A549 (cell line): ENCODE measurements around the gene MMRN1.

Experiments used
- HOXB13 ChIP-seq: fragments of 250-450 bp; sonication (Bioruptor Pico); IDR thresholded peaks from 2 replicates; pipeline ENCODE4 v1.5.0; 2020; ENCODE audit warnings: low read depth, mild to moderate bottlenecking, moderate library complexity
- RFX5 ChIP-seq: fragments of 450-650 bp; IDR thresholded peaks from 2 replicates; pipeline ENCODE4 v1.7.1; 2014; ENCODE audit warnings: antibody characterized with exemption, mild to moderate bottlenecking, moderate library complexity
- TF ChIP-seq, protein P1 (sequence below): fragments of >200 bp; sonication (Bioruptor Twin); formaldehyde crosslinking; IDR thresholded peaks from 3 replicates; pipeline ENCODE4 v1.5.1; 2016

DNA sequence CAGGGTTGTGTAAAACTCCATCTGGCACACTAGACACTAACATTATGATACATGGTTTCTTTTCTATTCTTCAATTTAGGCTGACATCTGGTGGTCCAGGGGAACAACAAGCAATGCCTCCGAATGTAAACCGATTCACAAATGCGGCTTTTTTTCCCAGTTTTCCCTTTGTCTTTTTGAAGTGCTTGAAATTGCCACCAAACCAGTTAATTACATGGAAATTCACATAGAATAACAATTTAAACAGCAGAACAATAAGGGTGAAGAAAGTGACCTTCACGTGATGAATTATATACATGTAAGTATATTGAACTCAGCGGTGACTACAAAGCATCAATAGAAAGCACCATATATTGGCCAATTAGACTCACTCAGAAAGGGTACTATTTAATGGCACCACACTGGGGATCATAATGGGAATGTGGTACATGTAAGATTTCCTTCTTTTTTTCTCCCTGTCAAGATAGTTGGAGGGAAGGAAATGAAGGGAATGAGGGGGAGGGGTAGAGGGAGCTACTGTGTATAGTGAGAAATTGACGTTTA is 103.9 kb downstream of the MMRN1 start:
- TF ChIP-seq, protein P1, sequence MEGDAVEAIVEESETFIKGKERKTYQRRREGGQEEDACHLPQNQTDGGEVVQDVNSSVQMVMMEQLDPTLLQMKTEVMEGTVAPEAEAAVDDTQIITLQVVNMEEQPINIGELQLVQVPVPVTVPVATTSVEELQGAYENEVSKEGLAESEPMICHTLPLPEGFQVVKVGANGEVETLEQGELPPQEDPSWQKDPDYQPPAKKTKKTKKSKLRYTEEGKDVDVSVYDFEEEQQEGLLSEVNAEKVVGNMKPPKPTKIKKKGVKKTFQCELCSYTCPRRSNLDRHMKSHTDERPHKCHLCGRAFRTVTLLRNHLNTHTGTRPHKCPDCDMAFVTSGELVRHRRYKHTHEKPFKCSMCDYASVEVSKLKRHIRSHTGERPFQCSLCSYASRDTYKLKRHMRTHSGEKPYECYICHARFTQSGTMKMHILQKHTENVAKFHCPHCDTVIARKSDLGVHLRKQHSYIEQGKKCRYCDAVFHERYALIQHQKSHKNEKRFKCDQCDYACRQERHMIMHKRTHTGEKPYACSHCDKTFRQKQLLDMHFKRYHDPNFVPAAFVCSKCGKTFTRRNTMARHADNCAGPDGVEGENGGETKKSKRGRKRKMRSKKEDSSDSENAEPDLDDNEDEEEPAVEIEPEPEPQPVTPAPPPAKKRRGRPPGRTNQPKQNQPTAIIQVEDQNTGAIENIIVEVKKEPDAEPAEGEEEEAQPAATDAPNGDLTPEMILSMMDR: no peak
- no peak for TF ChIP-seq HOXB13 (CRISPR knock-in tag)
- no peak for TF ChIP-seq RFX5
